ENCODE results near the gene ZCCHC4. TPM values are rescaled to one million over a fixed set of nuclear protein-coding genes. Genes with fewer than 3 reads are reported as not detected.
"Not testable (repeated sequence)": the region's sequence is repeated elsewhere in the genome, so short reads cannot be mapped to it uniquely, and the experiment has no call there.

Gene ZCCHC4
- total RNA-seq, 3 donors from 2014 or later: 10.7 to 32.1 (median 18.7) TPM

GRCh38 chr4:25361253-25361652 lies 48.7 kb downstream of the ZCCHC4 start:
- Histone ChIP-seq H3K4me1 (no peaks in the 10 kb centered on the region), H3K27ac (no peak overlapping the region), H3K4me3 (no peak overlapping the region), H3K9me3 (no peaks in the 10 kb centered on the region), H3K36me3 (no peaks in the 10 kb centered on the region), H3K27me3 (no peaks in the 10 kb centered on the region)
- no peak for DNase-seq (ENCODE audit: low spot score in 2 of 2)
- intact Hi-C loops (cut with DNase I; ENCODE audit: low total_unique reads): loop anchor here (5.0 kb wide), 1 partner anchor 564 kb away; the partner anchor contains the start of gene SOD3
- no peak for TF ChIP-seq CTCF (IDR thresholded peaks at IDR 0.05)
- TF ChIP-seq POLR2AphosphoS5 (IDR thresholded peaks at IDR 0.05): no peak
- TF ChIP-seq POLR2A (IDR thresholded peaks at IDR 0.05): no peak

- Histone ChIP-seq H3K4me3 (no peak overlapping the region), H3K36me3 (no peaks in the 10 kb centered on the region), H3K4me1 (no peaks in the 10 kb centered on the region), H3K9me3 (no peaks in the 10 kb centered on the region), H3K27ac (no peak overlapping the region), H3K27me3 (no peaks in the 10 kb centered on the region)
- TF ChIP-seq POLR2AphosphoS5 (IDR thresholded peaks at IDR 0.05) (no peak), CTCF (IDR thresholded peaks at IDR 0.05) (peak in 2 of 3 donors; percentile 28 to 40), POLR2A (IDR thresholded peaks at IDR 0.05) (no peak)
- intact Hi-C loops (cut with DNase I; ENCODE audit: low total_unique reads): no loop called here
- no peak for DNase-seq (ENCODE audit: low spot score in 2 of 2)
These were observed 54.5 kb downstream of the ZCCHC4 start for GRCh38 chr4:25367004-25367621.

GRCh38 chr4:25367877-25368276 lies 55.3 kb downstream of the ZCCHC4 start:
- intact Hi-C loops (cut with DNase I; ENCODE audit: low total_unique reads): no loop called here
- TF ChIP-seq POLR2AphosphoS5 (IDR thresholded peaks at IDR 0.05): no peak
- no peak for TF ChIP-seq CTCF (IDR thresholded peaks at IDR 0.05)
- TF ChIP-seq POLR2A (IDR thresholded peaks at IDR 0.05): no peak

GRCh38 chr4:25368315-25368714 lies 55.7 kb downstream of the ZCCHC4 start:
- TF ChIP-seq POLR2AphosphoS5 (IDR thresholded peaks at IDR 0.05) (no peak), CTCF (IDR thresholded peaks at IDR 0.05) (no peak), POLR2A (IDR thresholded peaks at IDR 0.05) (no peak)
- Histone ChIP-seq H3K27me3 (no peaks in the 10 kb centered on the region), H3K9me3 (no peaks in the 10 kb centered on the region), H3K4me3 (no peak overlapping the region), H3K4me1 (no peaks in the 10 kb centered on the region), H3K27ac (no peak overlapping the region), H3K36me3 (no peaks in the 10 kb centered on the region)
- intact Hi-C loops (cut with DNase I; ENCODE audit: low total_unique reads): no loop called here
- DNase-seq (ENCODE audit: low spot score in 2 of 2): no peak

More at GRCh38 chr4:25367877-25368276, 55.3 kb downstream of the ZCCHC4 start:
- Histone ChIP-seq H3K27me3 (no peaks in the 10 kb centered on the region), H3K27ac (no peak overlapping the region), H3K4me3 (no peak overlapping the region), H3K36me3 (no peaks in the 10 kb centered on the region), H3K4me1 (no peaks in the 10 kb centered on the region), H3K9me3 (no peaks in the 10 kb centered on the region)
- no peak for DNase-seq (ENCODE audit: low spot score in 2 of 2)

- no peak overlapping the region for H3K4me3 ChIP-seq
- intact Hi-C loops (cut with DNase I; ENCODE audit: low total_unique reads): no loop called here
- H3K27me3 ChIP-seq: no peaks in the 10 kb centered on the region
- H3K27ac ChIP-seq: no peak overlapping the region
- no peaks in the 10 kb centered on the region for H3K9me3 ChIP-seq
- H3K36me3 ChIP-seq: no peaks in the 10 kb centered on the region
- no peaks in the 10 kb centered on the region for H3K4me1 ChIP-seq
- no peak for DNase-seq (ENCODE audit: low spot score in 2 of 2)
- TF ChIP-seq POLR2AphosphoS5 (IDR thresholded peaks at IDR 0.05) (no peak), CTCF (IDR thresholded peaks at IDR 0.05) (no peak), POLR2A (IDR thresholded peaks at IDR 0.05) (no peak)
These were observed 57.7 kb downstream of the ZCCHC4 start for GRCh38 chr4:25370242-25370641.

- H3K36me3 ChIP-seq; H3K27ac ChIP-seq; H3K27me3 ChIP-seq; H3K9me3 ChIP-seq; intact Hi-C loops (cut with DNase I; ENCODE audit: low total_unique reads); H3K4me1 ChIP-seq; DNase-seq (ENCODE audit: low spot score in 2 of 2); H3K4me3 ChIP-seq: not testable (repeated sequence)
These were observed 60.0 kb downstream of the ZCCHC4 start for GRCh38 chr4:25372549-25372948.
